Osteocyte (in vitro differentiated cells): ENCODE data around the gene KRI1. TPM values are rescaled to one million over a fixed set of nuclear protein-coding genes. Genes with fewer than 3 reads are reported as not detected.

ENCODE experiments used
- DNase-seq: peaks from one replicate; pipeline ENCODE4 v3.0.0; 2021; ENCODE audit warnings: mixed read lengths; ENCODE audit not compliant: unreplicated experiment; ENCODE audit errors: extremely low spot score
- H3K27ac Mint-ChIP-seq: one replicate; pipeline ENCODE4 v1.8.0; 2021; ENCODE audit warnings: mild to moderate bottlenecking, mixed read lengths; ENCODE audit not compliant: unreplicated experiment
- H3K27me3 Mint-ChIP-seq: one replicate; pipeline ENCODE4 v1.8.0; 2021; ENCODE audit warnings: mixed read lengths; ENCODE audit not compliant: unreplicated experiment
- H3K36me3 Mint-ChIP-seq: one replicate; pipeline ENCODE4 v1.8.0; 2021; ENCODE audit warnings: mixed read lengths; ENCODE audit not compliant: unreplicated experiment
- H3K4me1 Mint-ChIP-seq: one replicate; pipeline ENCODE4 v1.8.0; 2021; ENCODE audit warnings: mixed read lengths; ENCODE audit not compliant: unreplicated experiment
- H3K4me3 Mint-ChIP-seq: one replicate; pipeline ENCODE4 v1.8.0; 2021; ENCODE audit warnings: mild to moderate bottlenecking, moderate library complexity, mixed read lengths; ENCODE audit not compliant: unreplicated experiment
- H3K9me3 Mint-ChIP-seq: one replicate; pipeline ENCODE4 v1.8.0; 2021; ENCODE audit warnings: mixed read lengths; ENCODE audit not compliant: unreplicated experiment
- CTCF ChIP-seq: fragments of 200-600 bp; sonication (generic); IDR thresholded peaks from 2 replicates; pipeline ENCODE4 v1.5.0; 2021; ENCODE audit warnings: antibody characterized with exemption, mild to moderate bottlenecking, moderate library complexity
- total RNA-seq: library from RNA; stranded (reverse); gene quantifications from 2 replicates; pipeline ENCODE4 v1.2.1, GENCODE V29; 2021

Gene KRI1
- total RNA-seq, 1 donor from 2014 or later, result 29.0 TPM

GRCh38 chr19:10548746-10549276 is 17.0 kb downstream of the KRI1 start:
- Mint-ChIP-seq H3K9me3 (no peaks in the 10 kb centered on the region), H3K27me3 (no peaks in the 10 kb centered on the region), H3K27ac (no peak overlapping the region), H3K36me3 (peaks cover 23% of the 10 kb centered on the region), H3K4me1 (peaks cover 10% of the 10 kb centered on the region), H3K4me3 (no peak overlapping the region)
- DNase-seq, result no peak
- TF ChIP-seq CTCF, result no peak

DNA sequence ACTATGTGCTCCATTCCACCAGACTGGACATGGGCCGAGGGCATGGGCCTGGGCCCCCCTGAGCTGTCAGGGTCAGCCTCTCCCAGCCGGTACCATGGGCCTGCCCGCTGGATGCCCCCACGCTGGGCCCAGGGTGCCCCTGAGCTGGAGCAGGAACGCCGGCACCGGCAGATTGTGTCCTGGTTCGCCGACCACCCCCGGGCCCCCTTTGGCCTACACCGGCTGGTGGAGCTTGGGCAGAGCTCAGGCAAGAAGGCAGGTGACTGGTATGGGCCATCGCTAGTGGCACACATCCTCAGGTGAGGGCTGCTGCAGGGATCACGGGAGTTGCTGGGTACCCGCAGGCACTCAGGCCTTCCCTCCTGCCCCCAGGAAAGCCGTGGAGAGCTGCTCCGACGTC is 19.0 kb downstream of the KRI1 start:
- TF ChIP-seq CTCF, result no peak
- no peaks in the 10 kb centered on the region for H3K9me3 Mint-ChIP-seq
- peaks cover 14% of the 10 kb centered on the region for H3K36me3 Mint-ChIP-seq
- DNase-seq, result no peak
- H3K4me3 Mint-ChIP-seq, result no peak overlapping the region
- H3K4me1 Mint-ChIP-seq, result peaks cover 10% of the 10 kb centered on the region
- H3K27me3 Mint-ChIP-seq, result no peaks in the 10 kb centered on the region
- no peak overlapping the region for H3K27ac Mint-ChIP-seq

DNA sequence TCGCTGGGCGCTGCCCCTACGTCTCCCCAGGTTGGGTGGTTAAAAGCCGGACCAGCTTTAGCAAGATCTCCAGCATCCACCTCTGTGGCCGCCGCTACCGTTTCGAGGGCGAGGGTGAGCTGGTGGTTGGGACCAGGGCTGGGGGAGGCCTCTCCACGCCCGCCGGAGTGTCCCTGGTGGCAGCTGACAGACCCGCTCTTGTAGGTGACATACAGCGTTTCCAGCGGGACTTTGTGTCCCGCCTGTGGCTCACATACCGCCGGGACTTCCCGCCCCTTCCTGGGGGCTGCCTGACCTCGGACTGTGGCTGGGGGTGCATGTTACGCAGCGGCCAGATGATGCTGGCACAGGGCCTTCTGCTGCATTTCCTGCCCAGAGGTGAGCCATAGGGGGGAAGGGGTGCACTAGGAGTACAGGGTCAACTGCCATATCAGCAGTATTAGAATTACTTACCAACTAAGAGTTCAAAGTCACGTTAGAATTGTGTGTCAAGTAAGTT is 21.0 kb downstream of the KRI1 start:
- H3K4me3 Mint-ChIP-seq, result peak overlapping the region; percentile 82
- peaks cover 12% of the 10 kb centered on the region for H3K4me1 Mint-ChIP-seq
- no peaks in the 10 kb centered on the region for H3K27me3 Mint-ChIP-seq
- no peaks in the 10 kb centered on the region for H3K9me3 Mint-ChIP-seq
- DNase-seq, result no peak
- peaks cover 2% of the 10 kb centered on the region for H3K36me3 Mint-ChIP-seq
- TF ChIP-seq CTCF, result no peak
- peak overlapping the region; percentile 71 for H3K27ac Mint-ChIP-seq

- DNase-seq, result no peak
- Mint-ChIP-seq H3K36me3 (peaks cover 2% of the 10 kb centered on the region), H3K27me3 (no peaks in the 10 kb centered on the region), H3K4me1 (peaks cover 12% of the 10 kb centered on the region), H3K9me3 (no peaks in the 10 kb centered on the region), H3K27ac (peak overlapping the region; percentile 71), H3K4me3 (peak overlapping the region; percentile 82)
- no peak for TF ChIP-seq CTCF
Measured at GRCh38 chr19:10544242-10544752, 21.5 kb downstream of the KRI1 start.

GRCh38 chr19:10543420-10544241 is 22.2 kb downstream of the KRI1 start, which contains the start of gene ATG4D:
Gene ATG4D (plus strand): TSS chr19:10543904. CDS start chr19:10544091, 187 bp downstream.
- Mint-ChIP-seq H3K9me3 (no peaks in the 10 kb centered on the region), H3K27ac (peak within 1 kb of the TSS; percentile 71), H3K4me3 (peak within 1 kb of the TSS; percentile 82), H3K27me3 (no peaks in the 10 kb centered on the region), H3K4me1 (peaks cover 12% of the 10 kb centered on the region), H3K36me3 (peaks cover 2% of the 10 kb centered on the region)
- peak; percentile 92 for DNase-seq
- TF ChIP-seq CTCF, result no peak
